T-cell (primary cell): ENCODE data around the gene TRIP10. TPM values are rescaled to one million over a fixed set of nuclear protein-coding genes. Genes with fewer than 3 reads are reported as not detected.

ENCODE experiments used
- ATAC-seq, 4 experiments: fragments of 200-7000 bp in 3 of 4; fragments of 150-1000 bp in 1 of 4; cut with Tn5 transposase; replicated peaks in 1 of 4; 1 replicate in 3 of 4; 2 replicates in 1 of 4; pipeline ENCODE4 v1.10.0; 2021; ENCODE audit warnings: moderate library complexity in 3 of 4, mild to moderate bottlenecking in 2 of 4, moderate number of reproducible peaks in 1 of 4
- CTCF ChIA-PET, 2 donors: fragments of 300-600 bp; sonication (Branson Sonifier 250); formaldehyde crosslinking; loops; one replicate each; lab custom pipeline; 2022; ENCODE audit warnings: antibody characterized with exemption in 2 of 2; lab: Charles Lee
- POLR2A ChIA-PET, 2 donors: fragments of 300-600 bp; sonication (Branson Sonifier 250); formaldehyde crosslinking; loops; one replicate each; lab custom pipeline; 2022; ENCODE audit warnings: antibody characterized with exemption in 2 of 2; lab: Charles Lee
- DNase-seq, 35 experiments: peaks; one replicate each; pipeline versions ENCODE4 v3.0.0 to v3.0.0-alpha.2; 2013 to 2023
- H3K27ac ChIP-seq: one replicate; pipeline ENCODE4 v1.5.1; 2013; ENCODE audit warnings: low read length
- H3K27me3 ChIP-seq, 2 experiments: replicated peaks in 1 of 2; 1 replicate in 1 of 2; 2 replicates in 1 of 2; pipeline versions ENCODE4 v1.6.1 to v1.7.0; 2013; ENCODE audit warnings: low read length in 1 of 2, mixed read lengths in 1 of 2; ENCODE audit not compliant: control insufficient read depth in 2 of 2, insufficient read depth in 2 of 2; ENCODE audit errors: extremely low read depth in 1 of 2
- H3K36me3 ChIP-seq, 2 donors: 1 replicate in 1 of 2; 2 replicates in 1 of 2; pipeline versions ENCODE4 v1.6.1 to v1.7.0; 2013; ENCODE audit warnings: low read length in 1 of 2; ENCODE audit not compliant: control insufficient read depth in 2 of 2, insufficient read depth in 1 of 2; ENCODE audit errors: extremely low read depth in 1 of 2
- H3K4me1 ChIP-seq, 2 experiments: 1 replicate in 1 of 2; 2 replicates in 1 of 2; pipeline versions ENCODE4 v1.6.1 to v1.7.0; 2013; ENCODE audit warnings: low read length in 2 of 2, mixed read lengths in 1 of 2; ENCODE audit not compliant: insufficient read depth in 2 of 2, control insufficient read depth in 1 of 2; ENCODE audit errors: extremely low read depth in 1 of 2
- H3K4me3 ChIP-seq, 2 donors: 1 replicate in 1 of 2; 2 replicates in 1 of 2; pipeline versions ENCODE4 v1.5.1 to v1.7.0; 2013; ENCODE audit warnings: mild to moderate bottlenecking in 2 of 2, low read length in 1 of 2, moderate library complexity in 1 of 2; ENCODE audit not compliant: control insufficient read depth in 1 of 2; ENCODE audit errors: extremely low read depth in 1 of 2
- H3K9me3 ChIP-seq: 2 replicates; pipeline ENCODE4 v1.7.0; 2013
- H3K27ac Mint-ChIP-seq, 2 donors: one replicate each; pipeline ENCODE4 v1.8.0; 2020 to 2021; ENCODE audit warnings: mild to moderate bottlenecking in 2 of 2, mixed read lengths in 2 of 2
- H3K27me3 Mint-ChIP-seq, 2 donors: one replicate each; pipeline ENCODE4 v1.8.0; 2021 to 2022; ENCODE audit warnings: mixed read lengths in 2 of 2
- H3K36me3 Mint-ChIP-seq: one replicate; pipeline ENCODE4 v1.8.0; 2021; ENCODE audit warnings: mixed read lengths
- H3K4me1 Mint-ChIP-seq, 3 donors: one replicate each; pipeline ENCODE4 v1.8.0; 2020 to 2022; ENCODE audit warnings: mixed read lengths in 3 of 3, mild to moderate bottlenecking in 1 of 3
- H3K4me3 Mint-ChIP-seq, 3 donors: one replicate each; pipeline ENCODE4 v1.8.0; 2020 to 2022; ENCODE audit warnings: mild to moderate bottlenecking in 3 of 3, mixed read lengths in 3 of 3, moderate library complexity in 3 of 3
- H3K9me3 Mint-ChIP-seq, 3 donors: one replicate each; pipeline ENCODE4 v1.8.0; 2020 to 2022; ENCODE audit warnings: mixed read lengths in 3 of 3
- WGBS: methylation state at CpG from one replicate; pipeline ENCODE4 v1.1.5; 2013; ENCODE audit warnings: missing lambda C conversion rate; ENCODE audit not compliant: insufficient coverage; 5-methylcytosine and 5-hydroxymethylcytosine counted together
- total RNA-seq, 35 experiments: library from RNA in 6 of 35; stranded (reverse) in 6 of 35; fragments of 120-200 nt in 1 of 35; gene quantifications; one replicate each; pipeline versions ENCODE4 v1.2.1 to v1.2.4 and lab custom pipeline; 2013 to 2026

The TRIP10 gene
- total RNA-seq, 5 donors from 2014 or later (not counting 1 experiment from before 2014, with no cell fraction given): 2.6 to 8.7 (median 7.3) TPM

GRCh38 chr19:6710273-6711077 is 29.0 kb upstream of the TRIP10 start:
- H3K36me3 Mint-ChIP-seq: no peaks in the 10 kb centered on the region
- H3K27me3 ChIP-seq: peaks cover 0 to 58% of the 10 kb centered on the region in 2 experiments
- peaks cover 10 to 16% (median 12%) of the 10 kb centered on the region in 3 donors for H3K4me1 Mint-ChIP-seq
- ATAC-seq (peak in 1 of 4 experiments; percentile 35), DNase-seq (peak in 2 of 35 experiments; percentile 6 to 27)
- no peak overlapping the region for H3K4me3 ChIP-seq
- H3K36me3 ChIP-seq: no peaks in the 10 kb centered on the region
- CTCF ChIA-PET: interaction anchor here in 1 of 2 donors (0.6 kb wide), 1 partner anchor 153 kb away, joined by 4 read pairs; no protein-coding TSS in a partner anchor
- peaks cover 33 to 38% of the 10 kb centered on the region in 2 donors for H3K27me3 Mint-ChIP-seq
- H3K9me3 ChIP-seq: no peaks in the 10 kb centered on the region
- peak overlapping the region in 2 of 3 donors; percentile 2 to 25 for H3K4me3 Mint-ChIP-seq
- 14% methylated on average over 27 of the region's 30 CpGs for WGBS
- POLR2A ChIA-PET: no interaction called here
- peaks cover 0 to 7% of the 10 kb centered on the region in 2 experiments for H3K4me1 ChIP-seq
- no peak overlapping the region for H3K27ac ChIP-seq
- H3K9me3 Mint-ChIP-seq: no peaks in the 10 kb centered on the region
- H3K27ac Mint-ChIP-seq: no peak overlapping the region

- WGBS: 73% methylated on average over 9 of the region's 9 CpGs
- Mint-ChIP-seq H3K4me3 (peak overlapping the region in 1 of 3 donors; percentile 2), H3K4me1 (peaks cover 10 to 16% (median 12%) of the 10 kb centered on the region in 3 donors), H3K36me3 (no peaks in the 10 kb centered on the region), H3K27ac (no peak overlapping the region), H3K27me3 (peaks cover 33 to 38% of the 10 kb centered on the region in 2 donors), H3K9me3 (no peaks in the 10 kb centered on the region)
- Histone ChIP-seq H3K27ac (no peak overlapping the region), H3K36me3 (no peaks in the 10 kb centered on the region), H3K4me3 (no peak overlapping the region), H3K9me3 (no peaks in the 10 kb centered on the region), H3K4me1 (peaks cover 0 to 7% of the 10 kb centered on the region in 2 experiments), H3K27me3 (peaks cover 0 to 58% of the 10 kb centered on the region in 2 experiments)
- CTCF ChIA-PET: interaction anchor here in 1 of 2 donors (0.6 kb wide), 1 partner anchor 152 kb away, joined by 4 read pairs; no protein-coding TSS in a partner anchor
- no peak for DNase-seq
- no peak for ATAC-seq
- POLR2A ChIA-PET: no interaction called here
Observed at GRCh38 chr19:6711078-6711361, 28.5 kb upstream of the TRIP10 start.

- DNase-seq: no peak
- Histone ChIP-seq H3K4me1 (peaks cover 0 to 7% of the 10 kb centered on the region in 2 experiments), H3K9me3 (no peaks in the 10 kb centered on the region), H3K4me3 (no peak overlapping the region), H3K36me3 (no peaks in the 10 kb centered on the region), H3K27me3 (peaks cover 0 to 56% of the 10 kb centered on the region in 2 experiments), H3K27ac (no peak overlapping the region)
- Mint-ChIP-seq H3K4me1 (peaks cover 10 to 20% (median 12%) of the 10 kb centered on the region in 3 donors), H3K36me3 (no peaks in the 10 kb centered on the region), H3K9me3 (no peaks in the 10 kb centered on the region), H3K4me3 (no peak overlapping the region), H3K27me3 (peaks cover 33 to 38% of the 10 kb centered on the region in 2 donors), H3K27ac (no peak overlapping the region)
- ATAC-seq: no peak
- 80% methylated on average over 2 of the region's 10 CpGs for WGBS
- CTCF ChIA-PET: no interaction called here
- POLR2A ChIA-PET: no interaction called here
Observed at GRCh38 chr19:6711605-6712004, 27.9 kb upstream of the TRIP10 start.

- Mint-ChIP-seq H3K4me3 (no peak overlapping the region), H3K9me3 (no peaks in the 10 kb centered on the region), H3K36me3 (no peaks in the 10 kb centered on the region), H3K27me3 (peaks cover 33 to 38% of the 10 kb centered on the region in 2 donors), H3K4me1 (peaks cover 10 to 26% (median 12%) of the 10 kb centered on the region in 3 donors), H3K27ac (no peak overlapping the region)
- H3K36me3 ChIP-seq: no peaks in the 10 kb centered on the region
- no peak for DNase-seq
- H3K9me3 ChIP-seq: no peaks in the 10 kb centered on the region
- no peak overlapping the region for H3K4me3 ChIP-seq
- peaks cover 0 to 7% of the 10 kb centered on the region in 2 experiments for H3K4me1 ChIP-seq
- WGBS: 90% methylated on average over 13 of the region's 16 CpGs
- ChIA-PET CTCF (no interaction called here), POLR2A (no interaction called here)
- no peak overlapping the region for H3K27ac ChIP-seq
- H3K27me3 ChIP-seq: peaks cover 0 to 50% of the 10 kb centered on the region in 2 experiments
- ATAC-seq: no peak
Observed at GRCh38 chr19:6712231-6712630, 27.2 kb upstream of the TRIP10 start.

- H3K9me3 ChIP-seq: no peaks in the 10 kb centered on the region
- Mint-ChIP-seq H3K9me3 (no peaks in the 10 kb centered on the region), H3K4me1 (peaks cover 10 to 34% (median 12%) of the 10 kb centered on the region in 3 donors), H3K4me3 (no peak overlapping the region), H3K27ac (no peak overlapping the region), H3K36me3 (no peaks in the 10 kb centered on the region), H3K27me3 (peaks cover 30 to 36% of the 10 kb centered on the region in 2 donors)
- no peak for DNase-seq
- H3K4me3 ChIP-seq: no peak overlapping the region
- no peaks in the 10 kb centered on the region for H3K36me3 ChIP-seq
- 84% methylated on average over 12 of the region's 20 CpGs for WGBS
- peaks cover 0 to 7% of the 10 kb centered on the region in 2 experiments for H3K4me1 ChIP-seq
- H3K27ac ChIP-seq: no peak overlapping the region
- no peak for ATAC-seq
- CTCF ChIA-PET: no interaction called here
- POLR2A ChIA-PET: no interaction called here
- peaks cover 0 to 42% of the 10 kb centered on the region in 2 experiments for H3K27me3 ChIP-seq
Observed at GRCh38 chr19:6712692-6713670, 26.5 kb upstream of the TRIP10 start.
